ENCODE results near the gene TUBB6.

Gene TUBB6

DNA sequence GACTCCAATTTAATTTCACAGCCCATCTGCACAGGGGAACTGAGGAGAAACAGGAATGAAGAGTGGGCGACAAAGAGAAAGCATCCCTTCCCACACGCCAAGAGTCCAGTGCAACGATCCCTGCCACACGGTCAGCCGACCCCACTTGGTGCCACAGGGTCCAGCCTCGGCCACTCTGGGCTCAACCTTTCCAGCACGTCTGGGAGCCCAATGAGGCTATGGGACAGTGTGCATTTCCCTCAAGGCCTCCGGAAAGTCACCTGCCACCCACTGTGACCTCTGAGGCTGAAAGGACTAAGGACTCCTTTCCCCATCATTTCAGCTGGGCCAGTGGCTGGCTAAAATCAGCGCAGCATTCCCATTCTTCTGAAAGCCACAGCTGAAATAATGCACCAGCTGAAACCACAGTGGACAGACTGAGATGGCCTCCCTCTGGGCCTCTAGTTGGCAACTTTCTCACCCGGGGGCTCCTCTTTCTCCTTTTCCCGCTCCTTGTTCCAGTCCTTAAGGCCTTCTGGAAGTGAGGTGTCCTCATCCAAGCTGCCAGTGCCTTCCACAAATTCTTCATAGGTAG is 21.2 kb downstream of the TUBB6 start:
- no peak for DNase-seq (ENCODE audit: low read depth in 2 of 2)
- H3K4me3 ChIP-seq (replicated peaks in 1 of 2; ENCODE audit: low read depth in 2 of 2, low read length in 2 of 2) = no peak overlapping the region
- TF ChIP-seq, protein P1, sequence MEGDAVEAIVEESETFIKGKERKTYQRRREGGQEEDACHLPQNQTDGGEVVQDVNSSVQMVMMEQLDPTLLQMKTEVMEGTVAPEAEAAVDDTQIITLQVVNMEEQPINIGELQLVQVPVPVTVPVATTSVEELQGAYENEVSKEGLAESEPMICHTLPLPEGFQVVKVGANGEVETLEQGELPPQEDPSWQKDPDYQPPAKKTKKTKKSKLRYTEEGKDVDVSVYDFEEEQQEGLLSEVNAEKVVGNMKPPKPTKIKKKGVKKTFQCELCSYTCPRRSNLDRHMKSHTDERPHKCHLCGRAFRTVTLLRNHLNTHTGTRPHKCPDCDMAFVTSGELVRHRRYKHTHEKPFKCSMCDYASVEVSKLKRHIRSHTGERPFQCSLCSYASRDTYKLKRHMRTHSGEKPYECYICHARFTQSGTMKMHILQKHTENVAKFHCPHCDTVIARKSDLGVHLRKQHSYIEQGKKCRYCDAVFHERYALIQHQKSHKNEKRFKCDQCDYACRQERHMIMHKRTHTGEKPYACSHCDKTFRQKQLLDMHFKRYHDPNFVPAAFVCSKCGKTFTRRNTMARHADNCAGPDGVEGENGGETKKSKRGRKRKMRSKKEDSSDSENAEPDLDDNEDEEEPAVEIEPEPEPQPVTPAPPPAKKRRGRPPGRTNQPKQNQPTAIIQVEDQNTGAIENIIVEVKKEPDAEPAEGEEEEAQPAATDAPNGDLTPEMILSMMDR (IDR thresholded peaks at IDR 0.05; ENCODE audit: low read depth, low read length) = no peak

DNA sequence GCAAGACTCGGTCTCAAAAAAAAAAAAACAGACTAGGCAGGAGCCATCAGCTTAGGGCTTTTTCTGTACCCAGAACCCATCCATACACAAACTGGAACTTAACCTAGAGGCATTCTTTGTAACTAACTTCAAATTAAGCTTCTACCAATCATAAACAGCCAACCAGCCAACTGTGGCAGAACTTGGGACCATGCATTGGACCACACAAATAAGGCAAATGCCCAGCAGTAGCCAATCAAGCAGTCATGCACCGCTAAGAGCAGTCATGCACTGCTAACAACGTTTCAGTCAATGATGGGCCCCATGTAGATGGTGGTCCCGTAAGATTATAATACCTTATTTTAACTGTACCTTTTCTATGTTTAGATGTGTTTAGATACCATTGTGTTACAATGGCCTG is 22.7 kb downstream of the TUBB6 start:
- H3K4me3 ChIP-seq (replicated peaks in 1 of 2; ENCODE audit: low read depth in 2 of 2, low read length in 2 of 2) = no peak overlapping the region
- TF ChIP-seq, protein P1 (IDR thresholded peaks at IDR 0.05; ENCODE audit: low read depth, low read length) = no peak
- no peak for DNase-seq (ENCODE audit: low read depth in 2 of 2)

DNA sequence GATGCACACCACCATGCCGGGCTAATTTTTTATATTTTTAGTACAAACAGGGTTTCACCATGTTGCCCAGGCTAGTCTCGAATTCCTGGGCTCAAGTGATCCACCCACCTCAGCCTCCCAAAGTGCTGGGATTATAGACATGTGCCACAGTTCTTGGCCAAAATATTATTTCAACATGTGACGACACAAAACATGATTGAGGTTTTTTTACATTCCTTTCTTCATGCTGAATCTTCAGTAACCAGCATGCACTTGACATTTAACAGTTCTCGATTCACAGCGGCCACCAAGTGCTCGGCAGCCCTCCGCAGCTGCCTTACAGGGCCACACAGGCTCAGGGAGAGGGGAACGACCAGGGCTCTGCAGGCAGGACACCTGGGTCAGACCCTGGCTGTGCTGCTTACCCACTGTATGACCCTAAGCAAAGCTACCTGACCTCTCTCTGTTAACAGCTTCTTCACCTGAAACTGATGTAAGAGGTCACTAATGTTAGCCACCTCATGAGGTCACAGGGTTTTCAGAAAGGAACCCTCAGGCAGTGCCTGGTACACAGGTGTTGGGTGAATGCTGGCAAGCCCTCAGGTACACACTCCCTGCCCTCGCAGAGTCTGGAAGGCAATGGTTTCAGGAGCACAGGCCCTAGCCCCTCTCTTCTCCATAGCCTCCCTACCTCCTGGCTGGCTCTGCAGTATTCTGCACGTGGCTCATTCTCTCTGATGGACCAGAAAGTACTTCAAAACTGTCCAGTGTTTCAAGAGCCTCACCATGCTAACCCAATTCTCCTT is 25.7 kb downstream of the TUBB6 start:
- DNase-seq (ENCODE audit: low read depth in 2 of 2) = no peak
- TF ChIP-seq, protein P1 (IDR thresholded peaks at IDR 0.05; ENCODE audit: low read depth, low read length) = no peak
- H3K4me3 ChIP-seq (replicated peaks in 1 of 2; ENCODE audit: low read depth in 2 of 2, low read length in 2 of 2) = no peak overlapping the region

DNA sequence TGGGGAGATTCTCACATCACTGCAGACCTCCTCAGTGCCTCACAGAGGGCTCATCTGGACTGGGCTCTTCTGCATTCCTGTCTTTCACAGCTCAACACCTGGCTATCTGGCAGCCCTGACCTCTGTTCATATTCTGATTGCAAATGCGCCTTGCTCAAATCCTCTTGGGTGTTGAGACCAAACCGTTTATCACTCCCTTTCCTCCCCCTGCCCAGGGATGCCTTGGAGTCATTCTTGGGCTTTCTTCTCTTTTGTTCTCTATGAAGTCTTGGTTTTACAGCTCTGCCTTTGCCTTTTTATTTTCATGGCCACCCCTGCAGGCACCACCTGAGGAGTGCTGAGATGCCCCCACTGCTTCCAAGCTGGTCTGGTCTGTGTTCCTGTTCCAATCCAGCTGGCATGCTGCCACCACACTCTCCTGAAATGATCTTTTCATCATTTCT is 26.3 kb downstream of the TUBB6 start:
- no peak overlapping the region for H3K4me3 ChIP-seq (replicated peaks in 1 of 2; ENCODE audit: low read depth in 2 of 2, low read length in 2 of 2)
- no peak for DNase-seq (ENCODE audit: low read depth in 2 of 2)
- TF ChIP-seq, protein P1 (IDR thresholded peaks at IDR 0.05; ENCODE audit: low read depth, low read length) = no peak

DNA sequence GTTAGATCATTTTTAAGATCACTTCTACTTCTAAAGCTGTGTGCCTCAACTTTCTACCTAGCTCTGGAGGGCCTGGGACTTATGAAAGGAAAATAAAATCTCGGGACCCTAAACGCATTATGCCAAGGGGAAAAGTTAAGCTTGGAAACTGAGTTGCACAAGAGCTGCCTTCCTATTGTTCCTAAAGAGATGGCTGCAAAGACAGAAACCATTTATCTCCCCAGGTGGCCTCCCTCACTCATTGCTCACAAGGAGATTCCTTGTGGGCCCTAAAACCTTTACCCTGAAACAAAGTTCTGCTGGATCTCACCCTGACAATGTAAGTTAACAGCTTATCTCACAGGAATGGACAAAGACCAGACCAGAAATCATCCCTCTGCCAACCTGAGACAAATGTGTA is 26.8 kb downstream of the TUBB6 start:
- no peak for DNase-seq (ENCODE audit: low read depth in 2 of 2)
- H3K4me3 ChIP-seq (replicated peaks in 1 of 2; ENCODE audit: low read depth in 2 of 2, low read length in 2 of 2) = no peak overlapping the region
- TF ChIP-seq, protein P1 (IDR thresholded peaks at IDR 0.05; ENCODE audit: low read depth, low read length) = no peak

DNA sequence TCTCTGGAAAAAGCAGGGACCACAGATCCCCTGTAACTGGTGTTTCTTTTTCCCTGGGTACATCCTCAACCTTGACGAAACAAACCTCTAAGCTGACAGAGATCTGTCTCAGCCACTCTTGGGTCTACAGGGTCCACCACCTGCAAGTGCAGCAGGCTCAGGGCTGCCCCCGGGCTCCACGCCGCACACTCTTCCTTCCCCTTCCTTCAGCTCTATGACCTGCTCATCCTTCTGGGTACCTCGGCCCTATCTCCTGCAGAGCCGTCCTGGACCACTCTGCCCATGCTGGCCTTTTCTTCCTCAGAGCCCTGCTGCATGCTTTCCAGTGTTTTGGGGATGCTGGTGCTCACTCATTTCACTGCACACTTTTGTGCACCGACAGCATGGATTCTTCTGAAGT is 27.5 kb downstream of the TUBB6 start:
- TF ChIP-seq, protein P1 (IDR thresholded peaks at IDR 0.05; ENCODE audit: low read depth, low read length) = no peak

More for the DNA sequence above, 27.5 kb downstream of the TUBB6 start:
- no peak overlapping the region for H3K4me3 ChIP-seq (replicated peaks in 1 of 2; ENCODE audit: low read depth in 2 of 2, low read length in 2 of 2)
- DNase-seq (ENCODE audit: low read depth in 2 of 2) = no peak
